NOMO-1 (cell line): Measurements from ENCODE around the gene C19orf25.

Source experiments
- DNase-seq, 2 experiments: peaks; one replicate each; lab custom pipeline; 2025; ENCODE audit not compliant: unreplicated experiment in 2 of 2; lab: John Stamatoyannopoulos, UW

C19orf25 gene

DNA sequence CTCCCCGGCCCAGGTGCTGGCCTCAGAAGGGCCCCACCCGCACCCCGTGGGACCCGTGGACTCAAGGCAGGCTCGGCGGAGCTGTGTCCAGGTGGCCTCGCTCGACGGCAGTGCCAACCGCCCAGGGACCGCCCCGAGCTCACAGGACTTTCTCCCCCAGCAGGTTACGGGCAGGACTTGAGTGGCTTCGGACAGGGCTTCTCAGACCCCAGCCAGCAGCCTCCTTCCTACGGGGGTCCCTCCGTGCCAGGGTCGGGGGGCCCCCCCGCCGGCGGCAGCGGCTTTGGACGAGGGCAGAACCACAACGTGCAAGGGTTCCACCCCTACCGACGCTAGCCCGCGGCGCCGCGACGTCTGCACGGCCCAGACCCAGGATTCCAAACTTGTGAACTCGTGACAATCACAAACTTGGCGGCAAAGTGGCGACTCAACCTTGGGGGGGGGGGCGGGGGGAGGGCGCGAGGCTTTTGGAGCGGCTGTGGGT is 44.4 kb downstream of the C19orf25 start:
- DNase-seq, result no peak

DNA sequence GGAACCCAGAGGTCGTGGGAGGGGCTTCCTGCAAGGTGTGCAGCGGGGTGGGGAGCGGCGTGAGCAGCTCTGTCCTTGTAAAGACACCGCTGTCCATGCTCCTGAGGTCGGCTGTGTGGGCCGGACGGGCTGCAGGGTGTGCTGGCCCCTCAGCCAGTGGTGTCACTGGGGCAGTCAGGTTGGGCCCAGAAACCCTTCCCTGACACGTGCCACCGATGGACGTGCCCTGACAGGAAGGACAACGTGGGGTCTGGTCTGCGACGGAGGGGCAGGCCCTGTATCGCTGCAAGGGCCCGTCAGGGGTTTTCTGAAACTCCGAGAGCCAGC is 45.0 kb downstream of the C19orf25 start:
- no peak for DNase-seq

DNA sequence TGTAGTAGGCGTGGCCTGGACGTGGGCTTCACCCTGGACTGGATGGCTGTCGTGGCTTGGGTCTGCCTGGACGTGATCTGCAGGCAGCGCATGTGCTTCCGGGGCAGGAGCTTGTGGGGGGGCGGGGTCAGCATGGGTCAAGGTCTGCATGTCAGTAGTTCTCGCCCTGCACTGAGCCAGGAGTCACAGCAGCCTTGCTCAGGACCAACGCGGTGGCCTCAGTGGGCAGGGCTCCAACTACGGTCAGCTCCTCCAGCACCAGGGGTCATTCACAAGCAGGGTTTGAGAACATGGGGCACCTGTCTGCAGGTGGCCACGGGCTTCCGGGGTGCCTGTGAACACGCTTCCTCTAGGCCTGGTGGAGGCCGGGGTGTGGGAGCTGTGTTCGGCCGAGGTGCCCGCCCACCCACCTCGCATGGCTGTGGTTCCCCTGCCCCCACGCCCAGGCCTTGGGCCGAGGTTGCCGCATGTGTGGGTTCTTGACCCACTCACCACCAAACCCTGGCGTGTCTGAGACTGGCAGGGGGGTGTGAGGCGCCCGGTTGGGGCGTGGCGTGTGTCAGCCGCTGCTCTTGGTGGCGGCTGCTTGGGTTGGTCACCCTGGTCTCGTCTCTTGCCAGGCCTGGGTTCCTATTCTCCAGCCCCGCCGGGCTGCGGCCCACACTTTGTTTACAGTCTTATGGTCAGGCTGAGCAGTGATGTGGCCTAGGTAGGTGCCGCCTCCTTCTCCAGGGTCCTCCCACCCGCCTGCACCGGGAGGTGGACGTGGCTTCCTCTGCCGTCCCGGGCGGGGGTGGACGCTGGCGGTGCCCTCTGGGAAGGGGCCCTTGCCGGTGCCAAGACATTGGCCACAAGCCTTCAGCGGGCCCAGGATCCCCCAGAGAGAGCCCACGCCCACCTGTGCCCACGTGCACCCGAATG is 45.6 kb downstream of the C19orf25 start:
- DNase-seq, result no peak

DNA sequence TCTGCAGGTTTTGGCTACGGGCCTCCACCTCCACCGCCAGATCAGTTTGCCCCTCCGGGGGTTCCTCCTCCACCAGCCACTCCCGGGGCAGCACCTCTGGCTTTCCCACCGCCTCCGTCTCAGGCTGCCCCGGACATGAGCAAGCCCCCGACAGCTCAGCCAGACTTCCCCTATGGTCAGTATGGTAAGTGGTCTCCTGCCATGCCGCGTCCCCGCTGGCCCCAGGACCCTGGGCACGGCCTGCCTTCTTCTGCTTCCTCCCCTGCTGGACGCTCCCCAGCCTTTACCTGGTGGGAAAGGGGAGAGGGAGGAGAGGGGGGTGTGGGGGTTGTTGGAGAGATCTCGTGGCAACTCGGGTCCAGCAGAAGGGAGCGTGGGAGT is 46.5 kb downstream of the C19orf25 start:
- DNase-seq, result no peak

DNA sequence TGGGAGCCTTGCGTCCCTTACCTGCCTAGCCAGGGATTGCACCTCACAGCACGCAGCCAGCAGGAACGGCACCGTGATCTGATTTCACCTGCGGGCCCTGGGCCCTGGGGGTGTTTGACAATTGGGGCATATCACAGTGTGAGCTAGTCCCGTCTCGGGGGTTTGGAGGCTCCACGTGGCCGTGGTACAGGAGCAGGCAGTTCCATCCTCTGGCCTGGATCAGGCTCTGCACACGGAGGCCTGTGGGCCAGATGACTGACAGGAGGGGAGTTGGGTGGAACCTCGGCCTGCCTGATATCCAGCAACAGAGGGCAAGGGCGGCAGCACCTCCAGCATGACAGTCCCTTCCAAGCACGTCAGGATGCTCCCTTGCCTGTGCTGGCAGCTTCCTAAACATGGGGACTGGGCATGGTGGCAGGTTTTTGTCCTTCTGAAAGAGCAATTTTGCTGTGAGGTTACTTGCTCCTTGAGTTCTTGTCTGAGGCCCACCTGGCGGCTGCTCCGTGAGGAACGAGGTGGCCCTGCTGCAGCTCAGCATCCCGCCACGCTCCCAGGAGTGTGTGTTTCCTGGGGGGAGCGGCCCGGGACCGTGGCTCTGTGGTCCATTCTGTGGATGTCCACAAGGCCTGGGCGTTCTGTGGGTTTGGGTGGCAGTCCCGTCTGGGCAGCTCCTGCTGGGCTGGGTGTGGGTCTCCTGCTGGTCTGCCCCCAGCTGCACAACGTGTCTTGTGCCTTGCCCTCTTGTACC is 47.1 kb downstream of the C19orf25 start:
- no peak for DNase-seq

DNA sequence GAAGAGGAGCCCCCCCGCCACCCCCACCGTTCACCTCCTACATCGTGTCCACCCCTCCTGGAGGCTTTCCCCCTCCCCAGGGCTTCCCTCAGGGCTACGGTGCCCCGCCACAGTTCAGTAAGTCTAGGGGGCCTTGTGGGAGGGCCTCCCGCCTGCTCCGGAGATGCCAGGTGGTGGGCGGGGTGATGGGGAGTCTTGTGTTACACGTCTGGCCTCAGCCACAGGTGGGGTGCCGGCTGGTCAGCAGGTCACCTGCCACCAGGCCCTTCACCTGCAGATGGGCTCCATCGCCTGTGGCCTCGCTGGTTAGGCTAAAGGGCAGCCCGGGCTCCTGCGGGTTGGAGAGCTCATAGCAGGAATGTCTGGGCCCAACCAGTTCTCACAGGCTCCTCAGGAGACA is 48.8 kb downstream of the C19orf25 start:
- no peak for DNase-seq

DNA sequence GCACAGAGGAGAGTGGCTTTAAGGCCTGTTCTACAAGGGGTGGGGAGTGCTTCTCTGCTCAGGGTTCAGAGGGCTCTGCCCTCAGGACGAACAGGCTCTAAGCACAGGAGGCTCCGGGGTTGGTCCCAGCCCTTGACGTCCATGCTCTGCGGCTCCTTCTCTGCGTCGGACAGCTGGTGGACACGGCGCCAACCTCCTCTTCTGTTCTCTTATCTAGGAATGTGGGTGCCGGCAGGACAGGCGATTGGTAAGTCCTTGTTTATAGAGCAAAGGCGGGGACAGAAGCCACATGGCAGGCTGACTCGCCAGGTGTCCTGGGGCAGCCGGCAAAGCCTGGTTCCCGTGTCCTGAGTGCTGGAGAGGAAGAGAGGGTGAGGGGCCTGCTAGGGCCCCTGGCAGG is 49.3 kb downstream of the C19orf25 start:
- DNase-seq, result no peak

DNA sequence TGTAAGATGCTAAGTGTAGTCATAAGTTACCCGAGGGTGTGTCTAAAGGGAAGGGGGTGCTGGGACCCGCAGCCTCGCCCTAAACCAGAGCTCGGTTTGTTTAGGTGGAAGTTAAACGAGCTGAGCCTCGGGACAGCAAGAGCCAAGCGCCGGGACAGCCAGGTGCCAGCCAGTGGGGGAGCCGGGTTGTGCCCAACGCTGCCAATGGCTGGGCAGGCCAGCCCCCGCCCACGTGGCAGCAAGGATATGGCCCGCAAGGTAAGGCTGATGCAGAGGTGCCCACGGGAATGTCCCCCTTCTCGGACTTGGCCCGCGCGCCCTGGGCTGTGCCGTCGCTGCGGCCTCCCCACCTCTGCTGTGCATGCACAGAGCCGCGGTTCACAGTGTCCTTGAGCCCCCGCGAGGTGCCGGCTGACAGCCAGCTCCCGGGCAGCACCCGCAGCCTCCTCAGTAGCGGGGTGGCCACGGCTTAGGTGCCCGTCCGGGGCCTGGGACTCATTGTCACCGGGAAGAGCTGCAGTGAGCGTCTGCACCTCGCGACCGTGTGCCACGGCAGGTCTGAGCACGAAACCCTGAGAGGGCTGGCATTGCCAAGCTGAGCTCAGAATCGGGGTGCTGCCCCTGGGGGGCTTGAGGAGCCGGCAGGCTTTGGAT is 50.1 kb downstream of the C19orf25 start:
- DNase-seq, result no peak

DNA sequence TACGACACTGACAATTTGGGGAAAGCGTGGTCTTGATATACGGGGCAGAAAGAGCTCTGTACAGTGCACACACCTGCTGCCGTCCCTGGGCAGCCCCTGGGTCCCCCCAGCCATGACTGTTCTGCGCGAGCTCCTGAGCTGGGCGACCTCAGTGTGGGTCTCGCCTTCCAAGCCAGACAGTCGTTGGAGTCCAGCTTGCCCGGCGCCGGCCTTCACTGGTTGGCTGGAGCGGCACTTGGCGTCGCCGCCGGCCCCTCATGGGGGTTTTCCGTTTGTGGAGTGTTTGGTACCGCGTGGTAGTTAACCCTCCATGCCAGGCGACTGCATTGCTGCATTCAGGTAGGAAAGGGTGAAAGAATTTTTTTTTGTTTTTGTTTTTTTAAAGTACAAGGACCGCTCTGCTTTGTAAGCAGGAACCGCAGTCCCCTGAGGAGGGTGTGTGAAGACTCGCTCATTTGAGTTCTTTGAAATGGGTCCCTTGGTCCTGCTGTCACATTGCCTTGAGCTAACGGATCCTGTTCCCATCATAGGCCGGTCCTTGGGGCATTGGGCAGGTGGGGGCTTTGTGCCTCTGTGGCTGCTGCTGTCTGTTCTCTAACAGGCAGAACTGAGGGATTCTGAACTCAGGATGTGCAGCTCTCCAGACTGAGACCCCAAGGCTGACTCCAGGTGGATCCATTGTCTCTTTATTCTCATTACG is 51.6 kb downstream of the C19orf25 start:
- DNase-seq, result no peak

DNA sequence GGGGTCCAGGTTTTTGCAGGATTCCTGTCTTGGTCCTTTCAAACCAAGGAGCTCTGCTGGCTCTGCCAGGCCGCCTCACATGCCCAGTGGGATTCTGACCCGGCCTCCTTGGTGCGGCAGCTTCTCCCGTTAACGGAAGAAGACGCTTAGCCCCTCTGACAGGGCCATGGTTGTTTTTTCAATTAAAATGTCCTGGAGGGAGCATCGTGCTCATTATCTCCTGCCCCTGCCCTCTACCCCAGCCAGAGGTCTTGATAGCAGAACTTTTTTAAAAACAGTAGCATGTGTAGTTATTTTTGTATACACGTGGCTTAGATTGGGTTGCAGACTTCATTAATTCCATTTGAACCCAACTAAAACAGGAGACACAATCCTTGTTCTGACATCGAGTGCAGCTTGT is 52.3 kb downstream of the C19orf25 start:
- no peak for DNase-seq

DNA sequence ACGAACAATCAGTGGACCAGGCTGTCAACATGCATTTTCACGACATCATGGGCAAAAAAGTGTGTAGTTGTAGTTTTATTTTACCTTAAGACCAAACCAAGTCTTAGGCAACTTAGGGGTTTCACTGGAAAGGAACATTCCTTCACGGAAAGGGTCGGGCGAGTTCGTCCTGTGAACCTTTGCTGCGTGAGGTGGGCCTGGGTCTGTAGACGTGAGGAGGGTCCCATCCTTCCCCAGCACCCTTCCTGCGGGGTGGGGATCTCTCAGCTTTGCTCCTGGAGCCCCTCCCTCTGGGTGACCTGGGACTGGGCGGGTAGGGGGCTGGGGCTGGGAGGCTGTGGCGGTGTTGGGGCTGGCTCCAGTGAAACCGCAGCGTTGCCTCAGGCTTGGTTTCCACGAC is 53.1 kb downstream of the C19orf25 start:
- DNase-seq, result no peak

DNA sequence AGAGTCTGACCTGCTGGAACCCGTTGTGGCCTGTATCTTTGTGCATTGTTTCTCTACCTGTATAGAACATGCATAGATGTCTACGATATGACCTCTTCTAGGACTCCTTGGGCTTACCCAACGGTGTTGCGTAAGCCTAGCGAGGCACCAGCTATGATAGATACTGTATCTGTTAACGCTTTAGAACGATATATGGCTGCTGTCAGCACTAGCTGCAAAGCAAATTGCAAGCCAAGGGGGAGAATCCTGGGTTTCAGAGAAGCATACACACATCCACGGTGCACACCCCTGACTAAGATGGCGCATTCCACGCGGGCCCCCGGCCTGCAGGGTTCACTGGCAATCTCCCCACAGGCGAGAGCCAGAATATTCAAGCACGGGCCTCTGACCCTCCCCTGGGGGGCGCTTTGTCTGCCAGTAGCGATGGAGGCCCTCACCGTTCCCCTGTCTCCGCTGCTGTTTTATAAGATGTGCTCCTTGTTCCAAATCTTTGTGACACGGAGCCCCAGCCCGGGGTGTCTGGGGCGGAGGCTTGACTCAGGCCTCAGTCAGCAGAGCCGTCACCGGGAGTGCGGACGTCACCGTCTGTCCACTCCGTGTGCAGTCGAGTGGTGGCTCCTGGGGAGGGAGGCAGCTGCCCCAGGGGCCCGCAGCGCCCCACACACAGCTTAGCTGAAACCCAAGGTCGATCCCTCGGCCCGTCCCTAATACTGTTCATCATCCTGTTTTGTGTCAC is 53.7 kb downstream of the C19orf25 start:
- DNase-seq, result no peak

DNA sequence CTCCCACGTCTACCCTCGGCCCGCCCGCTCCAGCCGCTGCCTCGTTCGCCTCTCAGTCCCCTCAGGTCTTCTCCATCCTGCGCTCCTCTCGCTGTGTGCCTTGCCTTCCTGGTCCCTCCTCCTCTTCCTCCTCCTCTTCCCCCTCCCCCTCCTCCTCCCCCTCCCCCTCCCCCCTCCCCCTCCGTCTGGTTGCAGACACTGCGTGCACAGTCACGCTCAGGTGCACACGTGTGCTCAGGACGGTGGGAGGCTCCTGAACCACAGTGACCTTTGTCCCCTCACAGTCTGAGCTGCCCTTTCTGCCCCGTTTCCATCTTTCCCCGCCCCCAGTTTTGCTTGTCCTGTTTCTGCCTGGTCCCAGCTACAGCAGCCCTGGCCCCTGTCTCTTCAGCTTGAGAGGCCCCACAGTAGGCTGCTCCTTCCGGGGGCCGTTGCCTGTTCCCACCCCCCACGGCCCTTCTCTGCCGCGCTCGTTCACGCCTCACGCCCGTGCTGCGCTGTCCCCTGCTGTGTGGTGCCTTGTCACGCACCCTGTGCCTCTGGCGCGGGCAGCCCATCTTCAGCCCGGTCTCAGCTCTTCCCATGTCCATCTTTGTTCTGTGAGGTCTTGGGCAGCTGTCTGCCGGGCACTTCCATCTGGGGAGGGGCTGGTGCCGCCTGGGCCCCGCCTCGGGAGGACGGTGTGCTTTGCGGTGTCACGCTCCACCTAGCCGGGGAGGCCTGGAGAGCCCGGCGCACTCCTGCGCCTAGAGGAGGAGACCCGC is 54.6 kb downstream of the C19orf25 start:
- DNase-seq, result no peak

DNA sequence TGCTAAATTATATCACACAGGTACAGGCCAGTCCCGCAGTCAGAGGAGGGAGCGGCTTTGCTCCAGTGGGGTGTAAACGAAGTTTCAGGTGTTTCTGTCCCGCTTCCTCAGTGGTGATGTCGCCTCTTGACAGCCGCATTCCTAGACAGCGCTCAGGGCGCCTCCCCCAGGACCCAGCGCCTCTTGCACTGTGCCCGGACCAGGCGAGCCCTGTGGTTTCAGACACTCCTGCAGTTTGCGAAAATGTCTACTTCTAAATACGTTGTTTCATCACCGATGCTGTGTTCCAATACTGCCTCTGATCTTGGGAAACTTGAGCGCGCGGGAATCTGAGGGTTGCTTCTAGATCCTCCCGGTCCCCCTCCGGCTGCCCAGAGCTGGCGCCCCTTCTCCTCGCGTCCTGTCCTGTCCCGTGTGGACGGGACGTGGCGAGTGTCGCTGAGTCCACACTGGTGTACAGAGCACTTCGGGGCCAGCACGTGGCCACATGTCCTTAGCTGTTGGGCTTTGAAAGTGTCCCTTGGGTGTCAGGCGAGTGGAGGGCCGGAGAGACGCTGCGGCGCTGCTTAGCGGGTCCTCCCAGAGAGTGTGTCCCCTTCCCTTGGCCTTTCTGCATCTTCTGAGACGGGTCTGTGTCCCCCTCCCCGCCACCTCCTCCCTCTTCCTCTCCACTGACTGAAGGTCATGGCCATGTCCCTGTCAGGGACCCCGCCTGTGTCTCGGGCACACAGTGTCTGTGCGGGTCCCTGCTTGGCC is 55.4 kb downstream of the C19orf25 start:
- DNase-seq, result no peak
